ENCODE data around the gene GPC3. TPM values are rescaled to one million over a fixed set of nuclear protein-coding genes. Genes with fewer than 3 reads are reported as not detected.

Gene GPC3
- 0.27 TPM in 1 of 5 replicates, not detected in the others for total RNA-seq (2022; extraction: Qiagen RNA extraction; ENCODE audit: low read depth)

DNA sequence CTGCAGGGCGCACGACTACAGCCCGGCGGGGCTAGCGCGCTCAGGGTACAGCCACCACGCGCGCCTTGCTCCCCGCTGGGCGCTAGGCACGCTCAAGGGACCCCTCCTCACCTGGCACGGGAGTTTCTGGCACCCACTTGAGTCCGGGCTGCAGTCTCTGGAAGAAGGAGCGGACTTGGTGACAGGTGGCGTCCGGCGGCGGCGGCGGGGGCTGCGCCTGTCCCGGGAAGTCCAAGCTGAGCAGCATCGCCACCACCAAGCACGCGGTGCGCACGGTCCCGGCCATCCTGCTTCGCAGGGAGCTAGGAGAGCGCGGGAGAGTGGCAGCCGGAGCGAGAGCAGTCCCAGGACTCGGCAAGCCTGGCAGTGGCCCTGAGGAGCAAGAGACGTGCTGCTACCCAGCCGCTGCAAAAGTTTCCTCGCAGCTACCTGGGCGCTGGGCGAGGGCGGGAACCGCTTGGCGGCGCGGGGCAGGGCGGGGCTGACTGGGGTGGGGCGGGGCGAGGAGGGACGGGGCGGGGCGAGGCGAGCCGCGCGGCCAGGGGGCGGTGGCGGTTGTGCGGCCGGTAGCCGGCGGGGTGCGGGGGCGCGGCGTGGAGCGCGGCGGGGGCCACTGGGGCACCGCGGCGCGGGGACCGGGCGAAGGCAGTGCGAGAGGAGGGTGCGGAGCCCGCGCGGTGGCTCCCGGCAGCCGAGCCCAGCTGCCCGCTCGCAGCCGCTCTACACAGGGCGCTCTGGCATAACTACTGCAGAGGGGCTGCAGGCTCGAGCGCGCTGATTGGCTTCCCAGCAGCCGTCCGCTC lies at the start of gene GPC3:
TSS of gene GPC3 (minus strand) at position 431 of the 803 bp plus-strand sequence.

